Measurements from ENCODE around the gene NCS1. TPM values are rescaled to one million over a fixed set of nuclear protein-coding genes. Genes with fewer than 3 reads are reported as not detected.

The NCS1 gene
- total and polyA plus RNA-seq, 2 of the 8 experiments (the other 6 are each of a cell fraction or from before 2014, with no cell fraction given), result 34.7 to 47.6 TPM

DNA sequence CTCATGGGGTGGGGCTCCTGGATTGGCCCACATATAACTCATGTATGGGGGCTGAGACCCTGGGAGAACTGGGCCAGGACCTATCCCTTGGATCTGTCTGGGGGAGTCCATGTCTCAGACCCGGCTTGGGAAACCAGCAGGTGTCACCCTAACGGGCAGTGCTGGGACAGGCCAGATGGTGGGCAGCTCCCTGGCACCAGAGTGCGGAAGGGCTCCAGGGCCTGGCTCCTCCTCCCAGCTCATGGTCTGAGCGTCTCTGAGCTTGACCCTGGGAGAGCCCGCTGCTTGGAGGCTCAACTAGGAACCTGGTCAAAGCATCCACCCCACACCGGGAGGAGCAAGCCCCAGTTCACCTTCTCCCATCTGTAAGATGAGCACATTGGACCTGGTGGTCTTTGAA, 15.5 kb upstream of the NCS1 start:
- 70% methylated on average over 6 of the region's 6 CpGs; no CpG with 5 or more reads in 1 of the 2 experiments for WGBS, 2 experiments (ENCODE audit: extremely low coverage in 1 of 2, insufficient coverage in 1 of 2, insufficient read length in 1 of 2, insufficient replicate concordance in 2 of 2, low coverage in 1 of 2, low lambda C conversion rate in 2 of 2, missing lambda C conversion rate in 1 of 2)
- H3K56ac ChIP-seq (replicated peaks; ENCODE audit: insufficient read length, low read depth, low read length), result no peak overlapping the region
- no peak overlapping the region for H3K14ac ChIP-seq (ENCODE audit: insufficient read length)
- H4K91ac ChIP-seq (replicated peaks; ENCODE audit: insufficient read length, low read length), result no peak overlapping the region
- no peak overlapping the region for H2BK5ac ChIP-seq (ENCODE audit: low read depth, low read length)
- H3K27ac ChIP-seq (ENCODE audit: low read depth, low read length), result no peak overlapping the region
- H4K20me1 ChIP-seq (replicated peaks in 1 of 2; ENCODE audit: control insufficient read depth in 1 of 2, insufficient read depth in 2 of 2, low read length in 2 of 2), result no peaks in the 10 kb centered on the region
- TF ChIP-seq POLR2AphosphoS5 (IDR thresholded peaks at IDR 0.05; ENCODE audit: low read depth, low read length), result no peak
- TF ChIP-seq BRCA1 (IDR thresholded peaks at IDR 0.05; ENCODE audit: low read depth, low read length), result no peak
- peak; percentile 17 to 31; a peak in 2 of 4 replicates for TF ChIP-seq RAD21 (IDR thresholded peaks at IDR 0.05 in 1 of 2, conservative IDR thresholded peaks at IDR 0.05 in 1 of 2; ENCODE audit: low read depth in 2 of 2, low read length in 2 of 2)
- TF ChIP-seq, protein P1, sequence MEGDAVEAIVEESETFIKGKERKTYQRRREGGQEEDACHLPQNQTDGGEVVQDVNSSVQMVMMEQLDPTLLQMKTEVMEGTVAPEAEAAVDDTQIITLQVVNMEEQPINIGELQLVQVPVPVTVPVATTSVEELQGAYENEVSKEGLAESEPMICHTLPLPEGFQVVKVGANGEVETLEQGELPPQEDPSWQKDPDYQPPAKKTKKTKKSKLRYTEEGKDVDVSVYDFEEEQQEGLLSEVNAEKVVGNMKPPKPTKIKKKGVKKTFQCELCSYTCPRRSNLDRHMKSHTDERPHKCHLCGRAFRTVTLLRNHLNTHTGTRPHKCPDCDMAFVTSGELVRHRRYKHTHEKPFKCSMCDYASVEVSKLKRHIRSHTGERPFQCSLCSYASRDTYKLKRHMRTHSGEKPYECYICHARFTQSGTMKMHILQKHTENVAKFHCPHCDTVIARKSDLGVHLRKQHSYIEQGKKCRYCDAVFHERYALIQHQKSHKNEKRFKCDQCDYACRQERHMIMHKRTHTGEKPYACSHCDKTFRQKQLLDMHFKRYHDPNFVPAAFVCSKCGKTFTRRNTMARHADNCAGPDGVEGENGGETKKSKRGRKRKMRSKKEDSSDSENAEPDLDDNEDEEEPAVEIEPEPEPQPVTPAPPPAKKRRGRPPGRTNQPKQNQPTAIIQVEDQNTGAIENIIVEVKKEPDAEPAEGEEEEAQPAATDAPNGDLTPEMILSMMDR (IDR thresholded peaks at IDR 0.05; ENCODE audit: control extremely low read depth in 1 of 3, insufficient read depth in 1 of 3, low read depth in 1 of 3, low read length in 3 of 3), result peak; percentile 12 to 29 (median 25); a peak in 3 of 4 replicates
- TF ChIP-seq BCL11A (IDR thresholded peaks at IDR 0.05; ENCODE audit: low read depth in 2 of 2, low read length in 2 of 2), result no peak
- TF ChIP-seq EZH2 (IDR thresholded peaks at IDR 0.05; ENCODE audit: low read depth, low read length, severe bottlenecking), result no peak
- no peak for TF ChIP-seq SP1 (IDR thresholded peaks at IDR 0.05; ENCODE audit: low read depth, low read length)
- no peak for TF ChIP-seq ASH2L (IDR thresholded peaks at IDR 0.05; ENCODE audit: low read length)
- TF ChIP-seq TAF7 (optimal IDR thresholded peaks at IDR 0.05; ENCODE audit: borderline replicate concordance, low read depth, low read length), result no peak
- no peak for TF ChIP-seq NRF1 (IDR thresholded peaks at IDR 0.05; ENCODE audit: low read depth, low read length)
- TF ChIP-seq RFX5 (IDR thresholded peaks at IDR 0.05; ENCODE audit: borderline replicate concordance, low read depth, low read length), result no peak
- H3K79me2 ChIP-seq (ENCODE audit: control insufficient read depth in 1 of 2, insufficient read depth in 2 of 2, low read length in 2 of 2), result no peaks in the 10 kb centered on the region
- no peak overlapping the region for H3K4ac ChIP-seq (replicated peaks; ENCODE audit: insufficient read length, low read depth, low read length)
- H2BK12ac ChIP-seq (ENCODE audit: low read depth, low read length), result 0 out of 2 replicates have a peak overlapping the region, but pooled peaks have one; percentile 87
- no peak overlapping the region for H4K8ac ChIP-seq (ENCODE audit: extremely low read depth, insufficient read depth, low read length)
- no peak overlapping the region for H2AFZ ChIP-seq (ENCODE audit: low read length)
- H2BK20ac ChIP-seq (ENCODE audit: low read length), result 0 out of 2 replicates have a peak overlapping the region, but pooled peaks have one; percentile 72
- no peaks in the 10 kb centered on the region for H3K9me3 ChIP-seq (ENCODE audit: insufficient read depth in 2 of 2, low read depth in 1 of 2, low read length in 1 of 2)
- H2BK15ac ChIP-seq (ENCODE audit: low read length), result no peak overlapping the region
- peak overlapping the region; percentile 32; the same call in 1 of the 2 replicates for H3K18ac ChIP-seq (ENCODE audit: extremely low read depth, low read length)
- no peaks in the 10 kb centered on the region for H3K27me3 ChIP-seq (replicated peaks in 1 of 4; ENCODE audit: control insufficient read depth in 3 of 4, extremely low read depth in 1 of 4, insufficient read depth in 3 of 4, low read length in 3 of 4)
- H2BK120ac ChIP-seq (replicated peaks; ENCODE audit: low read depth, low read length), result no peak overlapping the region
- no peak overlapping the region for H3K9ac ChIP-seq (replicated peaks in 1 of 4; ENCODE audit: extremely low read depth in 1 of 4, low read depth in 3 of 4, low read length in 3 of 4)
- FAIRE-seq (no peak), DNase-seq (ENCODE audit: low read depth in 1 of 2, low spot score in 2 of 2) (no peak)
- no peak overlapping the region for H3K4me3 ChIP-seq (ENCODE audit: extremely low read depth in 1 of 4, insufficient read depth in 2 of 4, low read depth in 3 of 4, low read length in 4 of 4)
- H3K4me2 ChIP-seq (ENCODE audit: insufficient read depth in 1 of 2, low read depth in 2 of 2, low read length in 2 of 2), result no peak overlapping the region
- no peaks in the 10 kb centered on the region for H3K23me2 ChIP-seq (ENCODE audit: low read depth, low read length)
- H3K23ac ChIP-seq (ENCODE audit: insufficient read length), result no peak overlapping the region
- H2AK5ac ChIP-seq (ENCODE audit: low read depth, low read length), result no peak overlapping the region
- CTCF ChIA-PET (ENCODE audit: partially characterized antibody), result interaction anchor here (0.7 to 1.8 kb wide), 11 partner anchors 8 to 315 kb away, joined by 3 to 6 read pairs (median 3); no protein-coding TSS in a partner anchor
- H4K5ac ChIP-seq (ENCODE audit: insufficient read length, low read depth, low read length), result no peak overlapping the region
- POLR2A ChIA-PET (ENCODE audit: partially characterized antibody), result no interaction called here
- H3K36me3 ChIP-seq (ENCODE audit: control insufficient read depth in 2 of 4, insufficient read depth in 4 of 4, low read length in 3 of 4), result no peaks in the 10 kb centered on the region
- peaks cover 0 to 5% (median 3%) of the 10 kb centered on the region in 4 experiments; a peak in 4 of 7 replicates for H3K4me1 ChIP-seq (replicated peaks in 1 of 4; ENCODE audit: control insufficient read depth in 3 of 4, insufficient read depth in 4 of 4, low read length in 3 of 4)
- H3K79me1 ChIP-seq (ENCODE audit: low read depth, low read length), result no peaks in the 10 kb centered on the region

All from H1 (cell line).